ENCODE measurements around the gene SLC6A13.

Gene SLC6A13

DNA sequence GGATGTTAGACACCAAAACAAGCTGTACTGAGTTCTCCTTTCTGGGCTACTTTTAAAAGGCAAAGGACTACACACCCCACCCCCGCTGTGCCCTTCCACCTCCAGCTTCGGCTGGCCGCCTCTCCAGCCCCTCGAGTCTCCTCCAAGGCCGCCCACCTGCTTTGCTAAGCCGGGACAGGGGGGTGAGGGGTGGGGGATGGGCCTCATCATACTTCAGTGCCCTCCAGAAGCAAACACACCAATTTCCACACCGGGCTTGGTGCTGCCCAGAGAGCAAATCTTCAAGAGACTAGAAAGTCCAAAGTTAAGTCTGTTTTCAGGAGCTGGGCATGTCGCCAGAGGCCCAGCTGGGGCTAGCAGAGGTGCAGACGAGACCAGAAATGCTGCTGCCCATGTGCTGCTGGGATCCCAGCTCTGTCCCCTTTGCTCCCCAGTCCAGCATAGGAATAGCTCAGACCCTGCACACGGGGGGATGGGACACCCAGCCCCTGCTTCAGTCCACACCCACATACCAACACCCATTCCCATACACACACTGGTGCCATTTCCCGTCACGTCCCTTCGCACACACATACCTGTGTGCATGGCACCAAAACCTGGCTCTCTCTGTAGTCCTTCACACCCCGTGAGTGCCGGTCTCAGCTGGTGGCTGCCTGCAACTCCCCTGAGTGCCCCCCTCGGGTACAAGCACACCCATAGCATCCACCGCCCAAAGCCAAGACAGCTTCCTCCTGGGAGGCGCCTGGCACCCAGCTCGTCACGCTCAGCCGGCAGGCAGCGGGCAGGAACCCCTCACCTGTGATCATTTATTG lies 49.7 kb downstream of the SLC6A13 start:
- Histone ChIP-seq H3K4me1 (ENCODE audit: insufficient read depth, low read length) (no peaks in the 10 kb centered on the region), H3K9me3 (ENCODE audit: low read length) (no peaks in the 10 kb centered on the region), H3K4me3 (ENCODE audit: low read depth in 1 of 2, low read length in 2 of 2) (no peak overlapping the region), H3K27me3 (ENCODE audit: control insufficient read depth in 1 of 2, insufficient read depth in 2 of 2, low read length in 2 of 2) (peaks cover 0 to 38% of the 10 kb centered on the region in 2 donors), H3K9ac (ENCODE audit: low read length) (no peak overlapping the region), H3K27ac (ENCODE audit: low read depth, low read length) (no peak overlapping the region), H3K36me3 (ENCODE audit: insufficient read depth, low read length) (no peaks in the 10 kb centered on the region)

DNA sequence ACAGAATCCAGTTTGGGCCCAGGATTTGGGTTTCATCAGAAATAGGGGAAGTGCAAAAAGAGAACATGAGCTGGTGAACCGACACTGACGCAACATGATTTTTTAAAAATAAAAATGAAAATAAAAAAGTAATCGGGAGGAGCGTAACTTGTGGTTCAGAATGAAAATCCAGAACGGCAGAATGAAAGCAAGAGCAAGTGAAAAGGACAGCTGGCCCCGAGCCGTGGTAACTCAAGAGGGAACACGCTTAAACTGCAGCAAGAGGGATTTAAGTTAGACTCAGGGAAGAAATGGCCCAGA lies 50.3 kb downstream of the SLC6A13 start:
- no peaks in the 10 kb centered on the region for H3K9me3 ChIP-seq (ENCODE audit: low read length)
- H3K27me3 ChIP-seq (ENCODE audit: control insufficient read depth in 1 of 2, insufficient read depth in 2 of 2, low read length in 2 of 2), result peaks cover 0 to 38% of the 10 kb centered on the region in 2 donors
- H3K4me1 ChIP-seq (ENCODE audit: insufficient read depth, low read length), result no peaks in the 10 kb centered on the region
- no peak overlapping the region for H3K27ac ChIP-seq (ENCODE audit: low read depth, low read length)
- no peak overlapping the region for H3K4me3 ChIP-seq (ENCODE audit: low read depth in 1 of 2, low read length in 2 of 2)
- no peak overlapping the region for H3K9ac ChIP-seq (ENCODE audit: low read length)
- H3K36me3 ChIP-seq (ENCODE audit: insufficient read depth, low read length), result no peaks in the 10 kb centered on the region

DNA sequence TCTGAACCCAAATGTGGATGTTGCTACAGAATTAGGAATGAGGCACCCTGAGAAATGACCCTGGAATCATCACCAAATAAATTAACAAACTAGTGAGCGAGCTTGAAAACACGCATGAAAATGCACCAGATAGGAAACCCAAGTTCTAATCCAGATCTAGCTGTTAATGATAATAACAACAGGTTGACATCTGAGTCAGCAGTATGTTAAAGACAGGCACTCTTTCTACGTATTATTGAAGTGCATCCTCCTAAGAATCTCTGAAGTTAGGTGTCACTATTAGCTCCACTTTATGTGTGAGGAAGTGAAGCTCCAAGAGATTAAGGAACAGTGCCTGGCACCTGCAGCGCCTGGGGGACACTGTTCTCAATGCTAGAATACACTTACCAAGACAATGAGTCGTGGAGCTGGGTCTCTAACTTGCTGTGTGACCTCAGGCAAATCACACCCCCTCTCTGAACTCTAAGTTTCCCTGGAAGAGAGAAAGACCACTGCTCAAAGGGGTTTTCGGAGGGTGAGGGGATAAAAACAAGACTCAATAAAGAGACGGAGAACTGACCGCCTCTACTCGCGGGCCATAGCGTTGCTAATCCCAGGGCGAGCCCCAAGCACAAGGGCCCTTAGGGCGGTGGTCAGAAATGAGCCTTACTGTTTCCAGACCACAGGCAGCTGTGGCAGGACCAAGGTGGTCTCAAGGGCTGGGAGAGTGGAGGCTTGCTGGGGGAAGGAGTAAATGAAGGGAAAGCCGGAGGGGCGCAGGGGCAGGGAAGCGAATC lies 50.8 kb downstream of the SLC6A13 start:
- H3K9ac ChIP-seq (ENCODE audit: low read length), result no peak overlapping the region

DNA sequence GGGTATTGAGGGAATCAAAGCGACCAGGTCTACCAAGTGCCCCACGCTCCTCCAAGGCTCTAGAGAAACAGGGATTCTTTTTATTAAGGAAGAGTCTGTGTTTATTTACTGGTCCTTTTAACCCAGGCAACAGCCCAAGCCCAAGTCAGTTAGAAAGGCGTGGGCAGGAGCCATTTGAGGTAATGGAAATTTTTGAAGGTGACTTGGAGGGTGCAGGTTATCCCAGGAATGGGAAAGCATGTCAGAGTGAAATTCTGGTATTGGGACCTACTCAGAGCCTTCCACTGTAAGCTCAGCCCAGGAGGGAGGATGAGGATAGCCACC lies 51.5 kb downstream of the SLC6A13 start:
- Histone ChIP-seq H3K4me1 (ENCODE audit: insufficient read depth, low read length) (no peaks in the 10 kb centered on the region), H3K36me3 (ENCODE audit: insufficient read depth, low read length) (no peaks in the 10 kb centered on the region), H3K27ac (ENCODE audit: low read depth, low read length) (no peak overlapping the region), H3K4me3 (ENCODE audit: low read depth in 1 of 2, low read length in 2 of 2) (no peak overlapping the region), H3K27me3 (ENCODE audit: control insufficient read depth in 1 of 2, insufficient read depth in 2 of 2, low read length in 2 of 2) (peaks cover 0 to 48% of the 10 kb centered on the region in 2 donors), H3K9me3 (ENCODE audit: low read length) (no peaks in the 10 kb centered on the region), H3K9ac (ENCODE audit: low read length) (no peak overlapping the region)

More for the DNA sequence above, 50.8 kb downstream of the SLC6A13 start:
- no peak overlapping the region for H3K4me3 ChIP-seq (ENCODE audit: low read depth in 1 of 2, low read length in 2 of 2)
- no peak overlapping the region for H3K27ac ChIP-seq (ENCODE audit: low read depth, low read length)
- peaks cover 0 to 40% of the 10 kb centered on the region in 2 donors for H3K27me3 ChIP-seq (ENCODE audit: control insufficient read depth in 1 of 2, insufficient read depth in 2 of 2, low read length in 2 of 2)
- no peaks in the 10 kb centered on the region for H3K9me3 ChIP-seq (ENCODE audit: low read length)
- H3K36me3 ChIP-seq (ENCODE audit: insufficient read depth, low read length), result no peaks in the 10 kb centered on the region
- H3K4me1 ChIP-seq (ENCODE audit: insufficient read depth, low read length), result no peaks in the 10 kb centered on the region

DNA sequence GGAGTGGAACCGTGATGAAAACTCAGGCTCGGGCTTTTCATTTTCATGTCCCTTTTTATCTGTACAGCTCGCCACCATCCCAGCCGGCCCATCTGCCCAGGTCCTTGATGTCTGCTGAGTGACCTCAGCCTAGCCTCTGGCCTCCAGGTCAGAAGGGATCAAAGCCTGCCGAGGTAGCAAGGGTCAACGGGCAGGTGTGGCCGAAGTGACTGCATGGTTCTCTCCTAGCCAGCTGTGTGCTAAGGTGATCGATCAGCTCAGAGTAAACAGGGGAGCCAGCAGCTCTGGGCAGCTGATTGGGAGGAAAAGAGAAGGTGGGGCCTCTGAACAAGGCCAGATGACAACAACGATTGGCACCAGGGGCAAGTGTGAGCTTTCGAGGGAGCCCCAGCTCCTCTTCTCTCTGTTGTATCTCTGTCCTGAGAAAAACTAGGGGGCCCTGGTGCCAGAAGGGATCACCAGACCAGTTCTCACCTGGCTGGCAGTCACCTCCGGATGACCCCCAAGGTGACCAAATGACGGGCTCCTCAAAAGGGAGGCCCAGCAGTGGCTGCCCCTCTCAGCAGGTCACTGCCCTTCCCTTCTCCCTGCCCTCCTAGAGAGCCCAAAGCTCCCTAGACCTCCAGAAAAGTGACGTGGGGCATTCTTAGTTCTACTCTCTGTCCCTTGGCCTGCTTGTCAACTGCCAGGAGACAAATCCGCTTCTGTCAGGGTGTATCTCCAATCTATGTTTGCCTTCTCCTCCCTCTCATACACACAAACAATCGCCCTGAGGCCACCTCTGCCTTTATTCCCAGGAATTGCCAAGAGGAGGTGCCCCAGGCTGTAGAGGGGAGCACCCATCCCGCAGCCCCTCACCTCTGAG lies 52.1 kb downstream of the SLC6A13 start:
- Histone ChIP-seq H3K9ac (ENCODE audit: low read length) (no peak overlapping the region), H3K36me3 (ENCODE audit: insufficient read depth, low read length) (no peaks in the 10 kb centered on the region), H3K27me3 (ENCODE audit: control insufficient read depth in 1 of 2, insufficient read depth in 2 of 2, low read length in 2 of 2) (peaks cover 0 to 48% of the 10 kb centered on the region in 2 donors), H3K4me3 (ENCODE audit: low read depth in 1 of 2, low read length in 2 of 2) (no peak overlapping the region), H3K9me3 (ENCODE audit: low read length) (no peaks in the 10 kb centered on the region), H3K27ac (ENCODE audit: low read depth, low read length) (no peak overlapping the region), H3K4me1 (ENCODE audit: insufficient read depth, low read length) (no peaks in the 10 kb centered on the region)

DNA sequence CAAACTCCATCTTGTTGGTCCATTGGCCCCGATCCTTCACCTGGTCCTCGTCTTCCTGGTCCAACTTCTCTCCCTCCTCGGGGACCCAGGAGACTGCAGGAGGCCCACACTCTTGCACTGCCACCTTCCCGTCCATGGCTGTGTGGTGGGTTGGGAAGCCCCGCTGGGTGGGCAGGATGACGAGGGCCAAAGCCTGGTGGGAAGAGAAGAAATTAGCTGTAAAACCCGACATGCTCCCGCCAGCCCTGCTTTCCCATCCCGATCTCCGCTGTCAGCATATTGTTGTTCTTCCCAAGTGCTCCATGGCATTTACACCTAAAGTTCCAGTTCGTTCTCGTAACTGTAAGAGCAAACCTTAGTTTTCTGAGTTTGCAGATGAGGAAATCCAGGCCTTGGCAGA lies 52.8 kb downstream of the SLC6A13 start:
- no peak overlapping the region for H3K27ac ChIP-seq (ENCODE audit: low read depth, low read length)
- no peaks in the 10 kb centered on the region for H3K36me3 ChIP-seq (ENCODE audit: insufficient read depth, low read length)
- H3K9me3 ChIP-seq (ENCODE audit: low read length), result no peaks in the 10 kb centered on the region
- H3K27me3 ChIP-seq (ENCODE audit: control insufficient read depth in 1 of 2, insufficient read depth in 2 of 2, low read length in 2 of 2), result peaks cover 0 to 53% of the 10 kb centered on the region in 2 donors
- H3K4me3 ChIP-seq (ENCODE audit: low read depth in 1 of 2, low read length in 2 of 2), result no peak overlapping the region
- H3K4me1 ChIP-seq (ENCODE audit: insufficient read depth, low read length), result no peaks in the 10 kb centered on the region
- no peak overlapping the region for H3K9ac ChIP-seq (ENCODE audit: low read length)

DNA sequence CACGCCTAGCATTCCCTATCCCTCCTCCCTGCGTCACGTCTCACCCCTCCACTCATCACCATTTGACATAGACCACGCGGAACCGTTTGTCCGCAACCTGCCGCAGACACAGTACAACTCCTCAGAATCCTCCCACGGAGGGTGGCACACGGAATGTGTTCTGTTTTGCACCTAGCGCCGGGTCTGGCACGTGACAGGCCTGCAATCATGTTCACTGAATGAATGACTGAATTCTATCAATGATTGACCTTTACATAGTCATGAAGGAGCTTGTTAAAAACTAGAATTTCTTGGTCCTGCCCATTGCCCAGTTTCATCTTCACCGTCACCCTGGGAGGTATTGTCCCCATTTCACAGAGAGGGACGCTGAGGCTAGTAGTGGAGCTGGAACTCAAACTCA lies 53.4 kb downstream of the SLC6A13 start:
- H3K4me1 ChIP-seq (ENCODE audit: insufficient read depth, low read length), result no peaks in the 10 kb centered on the region
- no peaks in the 10 kb centered on the region for H3K36me3 ChIP-seq (ENCODE audit: insufficient read depth, low read length)
- H3K9ac ChIP-seq (ENCODE audit: low read length), result no peak overlapping the region
- H3K9me3 ChIP-seq (ENCODE audit: low read length), result no peaks in the 10 kb centered on the region
- H3K27me3 ChIP-seq (ENCODE audit: control insufficient read depth in 1 of 2, insufficient read depth in 2 of 2, low read length in 2 of 2), result peaks cover 4 to 57% of the 10 kb centered on the region in 2 donors
- no peak overlapping the region for H3K27ac ChIP-seq (ENCODE audit: low read depth, low read length)
- no peak overlapping the region for H3K4me3 ChIP-seq (ENCODE audit: low read depth in 1 of 2, low read length in 2 of 2)

DNA sequence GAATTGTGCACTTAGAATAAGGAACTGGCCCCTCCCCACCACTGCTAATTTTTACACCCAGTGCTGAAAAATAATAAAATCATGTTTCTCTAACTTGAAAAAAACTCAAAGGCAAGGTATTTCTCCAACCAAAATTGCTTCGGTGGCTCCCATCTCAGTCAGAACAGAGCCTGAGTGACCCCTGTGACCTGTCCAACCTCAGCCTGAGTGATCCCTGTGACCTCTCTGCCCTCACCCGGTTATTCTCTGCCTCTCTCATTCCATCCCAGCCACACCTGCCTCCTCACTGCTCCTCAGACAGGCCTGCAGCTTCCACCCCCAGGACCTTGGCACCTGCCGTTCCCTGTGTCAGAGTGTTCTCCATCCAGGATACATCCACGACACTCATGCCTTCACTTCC lies 53.8 kb downstream of the SLC6A13 start:
- no peak overlapping the region for H3K9ac ChIP-seq (ENCODE audit: low read length)
- H3K4me3 ChIP-seq (ENCODE audit: low read depth in 1 of 2, low read length in 2 of 2), result no peak overlapping the region
- peaks cover 9 to 59% of the 10 kb centered on the region in 2 donors for H3K27me3 ChIP-seq (ENCODE audit: control insufficient read depth in 1 of 2, insufficient read depth in 2 of 2, low read length in 2 of 2)
- no peaks in the 10 kb centered on the region for H3K4me1 ChIP-seq (ENCODE audit: insufficient read depth, low read length)
- H3K9me3 ChIP-seq (ENCODE audit: low read length), result no peaks in the 10 kb centered on the region
- no peak overlapping the region for H3K27ac ChIP-seq (ENCODE audit: low read depth, low read length)
- no peaks in the 10 kb centered on the region for H3K36me3 ChIP-seq (ENCODE audit: insufficient read depth, low read length)

DNA sequence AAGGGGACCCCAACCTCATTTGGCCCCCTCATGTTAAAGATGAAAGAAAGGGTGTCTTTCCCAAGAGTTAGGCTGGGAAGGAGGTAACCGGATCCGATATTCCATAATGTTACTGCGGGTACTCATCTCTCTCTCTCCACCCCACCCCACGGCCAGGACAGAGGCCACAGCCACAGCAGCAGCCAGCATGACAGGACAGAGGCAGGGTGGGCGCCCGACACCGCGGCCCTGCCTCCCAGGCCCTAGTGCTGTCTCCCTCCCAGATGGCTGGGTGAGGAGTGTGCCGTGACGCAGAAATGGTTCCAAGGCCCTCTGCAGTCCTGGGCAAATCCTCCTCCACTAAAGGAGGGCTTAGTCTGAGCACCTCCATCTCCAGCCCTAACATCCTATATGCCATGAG lies 54.8 kb downstream of the SLC6A13 start:
- H3K4me3 ChIP-seq (ENCODE audit: low read depth in 1 of 2, low read length in 2 of 2), result no peak overlapping the region
- no peak overlapping the region for H3K9ac ChIP-seq (ENCODE audit: low read length)
- H3K4me1 ChIP-seq (ENCODE audit: insufficient read depth, low read length), result no peaks in the 10 kb centered on the region
- H3K27me3 ChIP-seq (ENCODE audit: control insufficient read depth in 1 of 2, insufficient read depth in 2 of 2, low read length in 2 of 2), result peaks cover 9 to 59% of the 10 kb centered on the region in 2 donors
- H3K27ac ChIP-seq (ENCODE audit: low read depth, low read length), result no peak overlapping the region
- H3K9me3 ChIP-seq (ENCODE audit: low read length), result no peaks in the 10 kb centered on the region
- no peaks in the 10 kb centered on the region for H3K36me3 ChIP-seq (ENCODE audit: insufficient read depth, low read length)

DNA sequence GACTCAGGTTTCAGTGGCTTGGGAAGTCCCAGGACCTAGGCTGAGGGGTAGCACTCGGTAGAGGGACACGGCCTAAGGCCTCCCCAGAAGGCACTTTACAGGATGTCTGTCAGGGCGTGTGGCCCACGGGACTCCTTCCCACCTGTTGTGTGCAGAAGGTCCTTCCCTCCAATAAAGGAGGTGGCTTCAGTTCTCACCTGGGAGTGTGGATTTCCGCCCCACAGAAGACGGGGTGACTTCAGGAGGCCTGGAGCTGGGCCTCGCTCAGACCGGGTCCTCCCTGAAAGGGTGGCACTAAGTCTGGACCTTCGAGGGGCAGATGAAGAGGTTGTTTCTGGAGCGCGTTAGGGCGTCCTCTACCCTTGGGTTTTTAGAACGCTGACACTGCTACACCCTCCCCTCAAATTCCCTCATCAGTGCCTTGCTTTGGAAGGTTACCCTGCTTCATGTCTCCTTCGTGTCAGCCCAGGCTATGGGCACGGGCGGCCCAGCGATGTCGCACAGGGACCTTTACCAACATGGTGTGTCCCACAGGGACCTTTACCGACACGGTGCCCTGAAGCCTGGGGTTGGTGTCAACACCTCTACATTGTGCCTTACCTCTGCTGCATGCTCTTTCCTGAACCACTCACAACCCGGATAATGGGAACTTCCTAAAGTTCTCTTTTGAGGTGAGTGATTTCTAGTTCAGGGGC lies 55.7 kb downstream of the SLC6A13 start:
- Histone ChIP-seq H3K27ac (ENCODE audit: low read depth, low read length) (no peak overlapping the region), H3K9ac (ENCODE audit: low read length) (no peak overlapping the region), H3K36me3 (ENCODE audit: insufficient read depth, low read length) (no peaks in the 10 kb centered on the region), H3K4me1 (ENCODE audit: insufficient read depth, low read length) (no peaks in the 10 kb centered on the region), H3K4me3 (ENCODE audit: low read depth in 1 of 2, low read length in 2 of 2) (no peak overlapping the region), H3K27me3 (ENCODE audit: control insufficient read depth in 1 of 2, insufficient read depth in 2 of 2, low read length in 2 of 2) (peaks cover 9 to 65% of the 10 kb centered on the region in 2 donors), H3K9me3 (ENCODE audit: low read length) (no peaks in the 10 kb centered on the region)

DNA sequence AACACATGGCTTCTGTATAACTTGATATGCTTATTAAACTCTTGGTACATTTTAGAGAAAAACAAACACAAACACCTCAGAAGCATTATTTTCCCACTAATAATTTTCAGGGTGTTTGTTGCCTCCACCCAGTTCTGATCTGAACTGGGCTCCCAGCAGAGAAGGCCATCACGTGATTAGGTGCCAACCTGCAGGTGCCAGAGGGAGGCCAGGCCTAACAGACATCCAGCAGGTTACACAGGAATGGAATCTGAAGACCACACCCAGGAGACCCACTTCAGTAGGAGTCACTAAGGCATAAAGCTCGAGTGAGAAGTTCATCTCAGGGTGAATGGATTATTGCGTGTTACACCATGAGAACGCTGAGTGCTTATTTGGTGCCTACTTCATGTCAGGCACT lies 57.6 kb downstream of the SLC6A13 start:
- no peak overlapping the region for H3K4me3 ChIP-seq (ENCODE audit: low read depth in 1 of 2, low read length in 2 of 2)
- H3K4me1 ChIP-seq (ENCODE audit: insufficient read depth, low read length), result no peaks in the 10 kb centered on the region

More for the DNA sequence above, 57.6 kb downstream of the SLC6A13 start:
- peaks cover 9 to 62% of the 10 kb centered on the region in 2 donors for H3K27me3 ChIP-seq (ENCODE audit: control insufficient read depth in 1 of 2, insufficient read depth in 2 of 2, low read length in 2 of 2)
- no peak overlapping the region for H3K9ac ChIP-seq (ENCODE audit: low read length)
- H3K36me3 ChIP-seq (ENCODE audit: insufficient read depth, low read length), result no peaks in the 10 kb centered on the region
- no peaks in the 10 kb centered on the region for H3K9me3 ChIP-seq (ENCODE audit: low read length)
- H3K27ac ChIP-seq (ENCODE audit: low read depth, low read length), result no peak overlapping the region

Measured in muscle layer of colon (tissue), 2 donors.